Measurements from ENCODE around the gene SNHG17. TPM values are rescaled to one million over a fixed set of nuclear protein-coding genes. Genes with fewer than 3 reads are reported as not detected.
"Not testable (repeated sequence)": the region's sequence is repeated elsewhere in the genome, so short reads cannot be mapped to it uniquely, and the experiment has no call there.

Gene SNHG17
- total RNA-seq, 1 donor from 2014 or later: 17.9 TPM

DNA sequence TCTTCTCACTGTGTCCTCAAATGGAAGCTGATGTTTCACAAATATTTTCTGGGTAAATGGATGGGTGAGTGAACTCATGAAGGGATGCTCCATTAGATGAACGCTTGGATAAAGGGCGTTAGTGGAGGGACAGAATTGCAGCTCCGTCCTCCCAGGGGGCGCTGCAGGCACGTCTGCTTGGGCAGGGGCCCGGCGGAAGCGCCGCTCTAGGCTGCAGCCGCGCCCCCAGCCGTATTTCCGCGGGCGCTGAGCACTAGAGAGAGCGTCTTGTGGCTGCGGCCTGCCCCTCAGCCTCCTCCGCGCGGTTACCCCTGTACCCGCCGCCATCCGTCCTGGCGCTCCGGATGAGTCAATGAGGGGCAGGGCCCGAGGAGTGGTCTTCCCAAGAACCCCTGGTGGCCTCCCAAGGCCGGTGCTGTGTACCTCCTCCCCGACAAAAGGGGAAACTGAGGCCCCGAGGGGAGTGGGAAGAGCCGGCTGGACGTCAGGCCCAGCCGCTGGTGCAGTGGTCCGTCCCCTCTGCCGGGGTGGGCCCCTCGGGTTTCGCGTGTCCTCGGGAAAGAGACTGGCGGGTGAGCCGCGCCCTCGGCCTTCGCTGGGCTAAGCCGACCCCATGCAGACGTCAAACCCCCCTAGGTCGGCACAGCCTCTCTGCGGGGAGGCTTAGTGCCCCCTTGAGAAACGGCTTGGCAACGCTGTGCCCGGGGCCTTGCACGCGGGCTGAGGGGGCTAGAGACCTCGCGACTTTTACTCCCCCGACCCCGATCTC lies 11.5 kb upstream of the SNHG17 start:
- Histone ChIP-seq H3K4me3 (peak overlapping the region; percentile 95), H3K4me1 (peaks cover 19% of the 10 kb centered on the region), H3K36me3 (peaks cover 29% of the 10 kb centered on the region), H3K9me3 (no peaks in the 10 kb centered on the region), H3K27me3 (ENCODE audit: low read depth) (no peaks in the 10 kb centered on the region), H3K27ac (peak overlapping the region; percentile 88)
- intact Hi-C loops (cut with DNase I): no loop called here
- ATAC-seq (peak; percentile 98), DNase-seq (peak; percentile 95)
- TF ChIP-seq, protein P1, sequence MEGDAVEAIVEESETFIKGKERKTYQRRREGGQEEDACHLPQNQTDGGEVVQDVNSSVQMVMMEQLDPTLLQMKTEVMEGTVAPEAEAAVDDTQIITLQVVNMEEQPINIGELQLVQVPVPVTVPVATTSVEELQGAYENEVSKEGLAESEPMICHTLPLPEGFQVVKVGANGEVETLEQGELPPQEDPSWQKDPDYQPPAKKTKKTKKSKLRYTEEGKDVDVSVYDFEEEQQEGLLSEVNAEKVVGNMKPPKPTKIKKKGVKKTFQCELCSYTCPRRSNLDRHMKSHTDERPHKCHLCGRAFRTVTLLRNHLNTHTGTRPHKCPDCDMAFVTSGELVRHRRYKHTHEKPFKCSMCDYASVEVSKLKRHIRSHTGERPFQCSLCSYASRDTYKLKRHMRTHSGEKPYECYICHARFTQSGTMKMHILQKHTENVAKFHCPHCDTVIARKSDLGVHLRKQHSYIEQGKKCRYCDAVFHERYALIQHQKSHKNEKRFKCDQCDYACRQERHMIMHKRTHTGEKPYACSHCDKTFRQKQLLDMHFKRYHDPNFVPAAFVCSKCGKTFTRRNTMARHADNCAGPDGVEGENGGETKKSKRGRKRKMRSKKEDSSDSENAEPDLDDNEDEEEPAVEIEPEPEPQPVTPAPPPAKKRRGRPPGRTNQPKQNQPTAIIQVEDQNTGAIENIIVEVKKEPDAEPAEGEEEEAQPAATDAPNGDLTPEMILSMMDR (IDR thresholded peaks at IDR 0.05): peak; percentile 97

DNA sequence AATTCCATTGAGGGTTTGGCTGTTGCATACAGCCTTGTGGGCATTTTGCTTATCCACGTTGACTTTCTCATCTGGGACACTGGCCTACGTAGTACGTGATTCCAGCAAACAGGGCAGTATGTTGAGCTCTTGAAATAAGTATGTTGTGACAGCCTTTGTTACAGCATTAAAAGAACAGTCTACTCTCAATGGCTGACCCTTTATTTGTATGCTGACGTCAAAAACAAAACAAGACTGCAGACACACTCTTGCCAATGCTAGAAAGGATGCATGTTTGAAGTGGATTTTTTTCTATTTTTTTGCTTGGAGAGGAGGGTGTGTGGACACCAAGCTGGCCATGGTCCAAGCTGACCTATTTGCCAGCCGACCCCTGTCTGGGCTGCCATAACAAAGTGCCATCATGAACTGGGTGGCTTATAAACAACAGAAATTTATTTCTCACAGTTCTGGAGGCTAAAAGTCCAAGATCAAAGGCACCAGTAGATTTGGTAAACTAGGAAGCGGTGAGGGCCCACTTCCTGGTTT lies 10.8 kb upstream of the SNHG17 start:
- intact Hi-C loops (cut with DNase I): no loop called here
- TF ChIP-seq, protein P1 (IDR thresholded peaks at IDR 0.05): no peak
- peak overlapping the region; percentile 88 for H3K27ac ChIP-seq
- no peak for DNase-seq
- H3K4me1 ChIP-seq: peaks cover 19% of the 10 kb centered on the region
- H3K9me3 ChIP-seq: no peaks in the 10 kb centered on the region
- H3K36me3 ChIP-seq: peaks cover 29% of the 10 kb centered on the region
- peak overlapping the region; percentile 95 for H3K4me3 ChIP-seq
- H3K27me3 ChIP-seq (ENCODE audit: low read depth): no peaks in the 10 kb centered on the region
- no peak for ATAC-seq

DNA sequence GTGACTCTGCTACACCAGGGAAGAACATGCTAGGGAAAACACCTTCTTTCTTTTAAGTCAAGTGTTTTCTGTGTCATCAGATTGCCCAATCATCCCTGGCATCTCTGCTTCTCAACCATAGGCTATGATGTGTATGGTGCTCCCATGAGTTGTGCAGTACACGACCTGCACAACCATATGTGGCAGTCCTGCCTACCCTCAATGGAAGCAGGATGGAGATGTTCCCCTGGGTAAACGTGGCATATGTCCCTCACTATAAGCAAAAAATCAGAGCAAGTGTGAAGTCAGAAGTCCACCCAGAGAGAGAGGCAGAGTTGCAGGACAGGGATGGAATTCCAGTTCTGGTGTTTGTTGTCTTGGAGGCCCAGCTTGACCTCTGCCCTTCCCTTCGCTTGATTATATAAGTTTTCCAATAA lies 10.3 kb upstream of the SNHG17 start:
- peaks cover 23% of the 10 kb centered on the region for H3K36me3 ChIP-seq
- H3K27me3 ChIP-seq (ENCODE audit: low read depth): peaks cover 2% of the 10 kb centered on the region
- H3K9me3 ChIP-seq: no peaks in the 10 kb centered on the region
- peaks cover 19% of the 10 kb centered on the region for H3K4me1 ChIP-seq
- intact Hi-C loops (cut with DNase I): no loop called here
- no peak for DNase-seq
- TF ChIP-seq, protein P1 (IDR thresholded peaks at IDR 0.05): no peak
- H3K27ac ChIP-seq: no peak overlapping the region
- H3K4me3 ChIP-seq: no peak overlapping the region
- no peak for ATAC-seq

DNA sequence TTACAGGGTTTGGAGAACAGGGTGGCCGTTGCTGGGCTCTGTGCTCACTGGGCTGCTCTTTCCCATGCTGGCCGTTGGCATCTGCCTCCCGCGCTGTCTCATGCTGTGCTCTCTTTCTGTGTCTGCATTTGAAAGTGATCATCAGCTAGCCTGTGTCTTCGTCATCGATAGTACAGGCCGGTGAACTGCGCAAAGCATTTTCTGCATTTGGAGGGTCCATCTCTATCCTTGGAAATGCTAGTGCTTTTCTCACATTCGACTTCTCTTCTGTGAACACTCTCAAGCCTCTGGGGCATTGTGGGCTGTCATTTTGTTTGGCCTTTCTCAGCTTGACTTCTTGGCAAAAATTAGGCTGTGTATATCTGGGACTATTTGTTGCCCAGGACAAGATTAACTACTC lies 6.8 kb upstream of the SNHG17 start:
- Histone ChIP-seq H3K4me1 (peaks cover 5% of the 10 kb centered on the region), H3K27me3 (ENCODE audit: low read depth) (peaks cover 6% of the 10 kb centered on the region), H3K4me3 (no peak overlapping the region), H3K9me3 (no peaks in the 10 kb centered on the region), H3K36me3 (no peaks in the 10 kb centered on the region), H3K27ac (no peak overlapping the region)
- TF ChIP-seq, protein P1 (IDR thresholded peaks at IDR 0.05): no peak
- intact Hi-C loops (cut with DNase I): no loop called here
- ATAC-seq (no peak), DNase-seq (no peak)

DNA sequence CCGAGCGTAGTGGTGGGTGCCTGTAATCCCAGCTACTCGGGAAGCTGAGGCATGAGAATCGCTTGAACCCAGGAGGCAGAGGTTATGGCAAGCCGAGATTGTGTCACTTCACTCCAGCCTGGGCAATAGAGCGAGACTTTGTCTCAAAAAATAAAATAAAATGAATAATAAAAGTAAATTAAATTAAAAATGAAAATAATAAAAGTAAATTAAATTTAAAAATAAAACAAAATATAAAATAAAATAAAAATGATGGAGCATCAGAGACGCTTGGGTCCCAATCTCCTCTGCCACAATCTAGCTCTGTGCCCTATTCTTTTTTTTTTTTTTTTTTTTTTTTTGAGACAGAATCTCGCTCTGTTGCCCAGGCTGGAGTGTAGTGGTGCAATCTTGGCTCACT lies 6.0 kb upstream of the SNHG17 start:
- DNase-seq, H3K9me3 ChIP-seq: not testable (repeated sequence)

DNA sequence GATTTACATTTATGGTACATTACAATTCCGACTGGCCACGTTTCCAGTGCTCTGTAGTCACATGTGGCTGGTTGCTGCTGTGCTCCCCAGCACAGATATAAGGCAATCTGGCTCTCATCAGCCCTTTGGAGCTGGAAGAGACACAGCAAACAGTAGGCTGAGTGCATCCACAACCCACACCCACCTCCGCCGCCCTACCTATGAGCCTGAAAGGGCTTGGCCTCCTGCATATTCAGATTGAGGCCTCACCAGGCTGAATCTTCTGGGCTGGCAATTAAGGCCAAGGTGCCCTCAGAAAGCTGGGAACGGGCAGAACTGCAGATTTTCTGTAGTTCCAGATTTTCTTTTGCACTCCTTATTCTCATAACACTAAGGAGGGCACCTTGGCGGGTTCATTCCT lies 2.7 kb upstream of the SNHG17 start:
- Histone ChIP-seq H3K27me3 (ENCODE audit: low read depth) (peaks cover 6% of the 10 kb centered on the region), H3K4me1 (peaks cover 18% of the 10 kb centered on the region), H3K9me3 (no peaks in the 10 kb centered on the region), H3K27ac (no peak overlapping the region), H3K36me3 (peaks cover 13% of the 10 kb centered on the region), H3K4me3 (no peak overlapping the region)
- intact Hi-C loops (cut with DNase I): no loop called here
- ATAC-seq: no peak
- no peak for DNase-seq
- TF ChIP-seq, protein P1 (IDR thresholded peaks at IDR 0.05): no peak

More for the DNA sequence above, 6.0 kb upstream of the SNHG17 start:
- ATAC-seq; H3K27me3 ChIP-seq (ENCODE audit: low read depth); H3K36me3 ChIP-seq; H3K4me1 ChIP-seq; H3K27ac ChIP-seq; intact Hi-C loops (cut with DNase I); H3K4me3 ChIP-seq: not testable (repeated sequence)

Measured in lower lobe of right lung (tissue), 2 donors.